Liver (tissue), 9 donors: ENCODE data around the gene ADGRG3. TPM values are rescaled to one million over a fixed set of nuclear protein-coding genes. Genes with fewer than 3 reads are reported as not detected.

Source experiments
- DNase-seq: peaks from one replicate; pipeline ENCODE4 v3.0.0-alpha.2; 2017; ENCODE audit warnings: low spot score
- H3K27ac ChIP-seq, 2 donors: one replicate each; pipeline ENCODE4 v1.7.0; 2013; ENCODE audit warnings: inconsistent platforms in 2 of 2, low read length in 2 of 2, control low read depth in 1 of 2, low read depth in 1 of 2, mild to moderate bottlenecking in 1 of 2
- H3K27me3 ChIP-seq, 4 donors: one replicate each; pipeline versions ENCODE4 v1.6.1 to v1.7.0; 2013; ENCODE audit warnings: low read length in 3 of 4, inconsistent platforms in 1 of 4, mild to moderate bottlenecking in 1 of 4, moderate library complexity in 1 of 4; ENCODE audit not compliant: control insufficient read depth in 4 of 4, insufficient read depth in 4 of 4
- H3K36me3 ChIP-seq, 4 donors: one replicate each; pipeline versions ENCODE4 v1.6.1 to v1.7.0; 2013; ENCODE audit warnings: low read length in 3 of 4, mild to moderate bottlenecking in 3 of 4, low read depth in 1 of 4, moderate library complexity in 1 of 4; ENCODE audit not compliant: control insufficient read depth in 4 of 4, insufficient read depth in 3 of 4
- H3K4me1 ChIP-seq, 4 donors: one replicate each; pipeline versions ENCODE4 v1.6.1 to v1.7.0; 2013; ENCODE audit warnings: low read length in 3 of 4, mild to moderate bottlenecking in 3 of 4, moderate library complexity in 1 of 4; ENCODE audit not compliant: control insufficient read depth in 4 of 4, insufficient read depth in 4 of 4
- H3K4me3 ChIP-seq, 3 donors: one replicate each; pipeline versions ENCODE4 v1.6.1 to v1.7.0; 2013; ENCODE audit warnings: low read length in 3 of 3, control low read depth in 1 of 3, low read depth in 1 of 3, mild to moderate bottlenecking in 1 of 3
- H3K9ac ChIP-seq, 2 donors: one replicate each; pipeline ENCODE4 v1.7.0; 2013; ENCODE audit warnings: low read length in 2 of 2, mild to moderate bottlenecking in 2 of 2, moderate library complexity in 2 of 2, control low read depth in 1 of 2, low read depth in 1 of 2
- H3K9me3 ChIP-seq, 4 donors: one replicate each; pipeline versions ENCODE4 v1.6.1 to v1.7.0; 2013; ENCODE audit warnings: low read length in 3 of 4; ENCODE audit not compliant: control insufficient read depth in 4 of 4
- EGR1 ChIP-seq, 2 donors: IDR thresholded peaks; 2 replicates each; pipeline ENCODE4 v1.6.1; 2016 to 2018; ENCODE audit warnings: antibody characterized with exemption in 2 of 2, low read depth in 2 of 2
- FOXA1 ChIP-seq: IDR thresholded peaks from 2 replicates; pipeline ENCODE4 v1.6.1; 2016; ENCODE audit warnings: antibody characterized with exemption
- FOXA2 ChIP-seq: IDR thresholded peaks from 2 replicates; pipeline ENCODE4 v1.6.1; 2016; ENCODE audit warnings: antibody characterized with exemption
- GABPA ChIP-seq, 2 donors: IDR thresholded peaks in 1 of 2; conservative IDR thresholded peaks in 1 of 2; 2 replicates each; pipeline ENCODE4 v1.6.1; 2016; ENCODE audit warnings: antibody characterized with exemption in 2 of 2, mild to moderate bottlenecking in 1 of 2, moderate library complexity in 1 of 2
- HNF4A ChIP-seq, 2 donors: conservative IDR thresholded peaks; 2 replicates each; pipeline ENCODE4 v1.6.1; 2016; ENCODE audit warnings: antibody characterized with exemption in 2 of 2, mild to moderate bottlenecking in 2 of 2
- HNF4G ChIP-seq: IDR thresholded peaks from 2 replicates; pipeline ENCODE4 v1.6.1; 2016; ENCODE audit warnings: antibody characterized with exemption
- JUND ChIP-seq, 2 donors: IDR thresholded peaks; 2 replicates each; pipeline ENCODE4 v1.6.1; 2016; ENCODE audit warnings: antibody characterized with exemption in 2 of 2
- RXRA ChIP-seq, 2 donors: IDR thresholded peaks; 2 replicates each; pipeline ENCODE4 v1.6.1; 2017 to 2018; ENCODE audit warnings: antibody characterized with exemption in 2 of 2, mild to moderate bottlenecking in 1 of 2
- SP1 ChIP-seq: IDR thresholded peaks from 2 replicates; pipeline ENCODE4 v1.6.1; 2018; ENCODE audit warnings: antibody characterized with exemption, mild to moderate bottlenecking
- TAF1 ChIP-seq: conservative IDR thresholded peaks from 2 replicates; pipeline ENCODE4 v1.6.1; 2016; ENCODE audit warnings: antibody characterized with exemption, mild to moderate bottlenecking
- YY1 ChIP-seq: IDR thresholded peaks from 2 replicates; pipeline ENCODE4 v1.6.1; 2016; ENCODE audit warnings: antibody characterized with exemption, mild to moderate bottlenecking
- WGBS: extraction: QIAGEN DNeasy Blood & Tissue Kit; methylation state at CpG from one replicate; pipeline ENCODE4 v1.1.7; 2013; 5-methylcytosine and 5-hydroxymethylcytosine counted together
- polyA plus RNA-seq, 2 donors: library from polyadenylated mRNA; stranded (reverse) in 1 of 2; unstranded in 1 of 2; fragments of 200-250 nt in 1 of 2; fragments of >200 nt in 1 of 2; fragmentation: Nextera tagmentation in 1 of 2; extraction: Ambion mirVana in 1 of 2; gene quantifications; one replicate each; pipeline versions ENCODE4 v1.2.1 to v1.2.3, GENCODE V29; 2013 to 2015
- total RNA-seq, 2 donors: library from RNA; depleted of rRNA; stranded (reverse); fragments of >200 nt; gene quantifications; one replicate each; pipeline ENCODE4 v1.2.3, GENCODE V29; 2014
- TF ChIP-seq, protein P1 (sequence below): fragments of 150-350 bp; IDR thresholded peaks from 2 replicates; pipeline ENCODE4 v1.5.1; 2017; ENCODE audit warnings: improper control_type of control experiment, low read depth, low read length; ENCODE audit not compliant: missing input control
- TF ChIP-seq, protein P2 (sequence below): IDR thresholded peaks from 2 replicates; pipeline ENCODE4 v1.6.1; 2016; ENCODE audit warnings: antibody characterized with exemption
- TF ChIP-seq, protein P3 (sequence below): IDR thresholded peaks from 2 replicates; pipeline ENCODE4 v1.6.1; 2016; ENCODE audit warnings: antibody characterized with exemption
- TF ChIP-seq, protein P4 (sequence below): IDR thresholded peaks from 2 replicates; pipeline ENCODE4 v1.6.1; 2016; ENCODE audit warnings: antibody characterized with exemption, mild to moderate bottlenecking
- TF ChIP-seq, protein P5 (sequence below): IDR thresholded peaks from 2 replicates; pipeline ENCODE4 v1.6.1; 2016; ENCODE audit warnings: antibody characterized with exemption
- donor health status: healthy.
- donor health status: healthy.
- donor health status: healthy.
- donor health status: healthy.
- donor health status: healthy.

ADGRG3 gene
- total and polyA plus RNA-seq, 4 donors, result 0.52 to 3.2 (median 1.0) TPM

DNA sequence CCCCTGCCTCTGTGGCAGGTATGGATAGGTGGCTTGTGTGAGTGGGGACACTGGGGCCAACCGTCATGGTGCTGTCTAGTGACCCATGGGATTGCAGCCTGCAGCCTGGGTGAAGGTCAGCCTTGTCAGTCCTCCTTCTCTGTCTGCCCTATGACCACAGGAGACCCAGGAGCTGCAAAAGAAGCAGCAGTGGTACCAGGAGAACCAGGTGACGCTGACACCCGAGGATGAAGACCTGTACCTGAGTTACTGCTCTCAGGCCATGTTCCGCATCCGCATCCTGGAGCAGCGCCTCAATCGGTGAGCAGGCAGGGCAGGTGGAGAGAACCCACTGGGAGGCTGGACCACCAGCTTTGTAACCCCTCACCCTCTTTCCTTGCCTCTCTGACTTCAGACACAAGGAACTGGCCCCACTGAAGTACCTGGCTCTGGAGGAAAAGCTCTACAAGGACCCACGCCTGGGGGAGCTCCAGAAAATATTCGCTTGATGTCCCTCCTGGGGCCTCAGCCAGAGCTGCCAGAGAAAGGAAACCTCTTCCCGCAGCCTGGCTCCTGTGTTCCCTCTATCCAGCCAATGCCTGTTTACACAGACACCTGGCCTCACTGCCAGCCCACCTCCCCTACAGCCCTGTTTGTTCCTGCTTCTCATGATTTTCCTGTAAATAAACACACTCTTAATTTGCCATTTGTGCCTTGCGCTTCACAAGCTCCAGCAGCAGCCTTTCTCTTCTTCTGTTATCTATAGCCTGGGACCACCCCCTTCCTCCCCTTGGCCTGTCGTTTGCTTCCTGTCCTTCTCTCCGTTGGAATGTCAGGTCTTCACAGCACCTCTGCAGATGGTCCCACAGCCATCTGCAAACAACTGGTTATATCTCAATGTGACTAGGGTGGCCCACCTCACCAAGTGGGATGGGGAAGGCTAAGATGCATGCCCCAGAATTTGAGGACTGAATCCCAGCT, 62.9 kb downstream of the ADGRG3 start:
- Histone ChIP-seq H3K9me3 (no peaks in the 10 kb centered on the region), H3K9ac (no peak overlapping the region), H3K4me3 (no peak overlapping the region), H3K4me1 (peaks cover 4 to 11% (median 8%) of the 10 kb centered on the region in 4 donors), H3K27me3 (no peaks in the 10 kb centered on the region), H3K36me3 (no peaks in the 10 kb centered on the region), H3K27ac (no peak overlapping the region)
- no peak for DNase-seq
- 83% methylated on average over 13 of the region's 13 CpGs for WGBS
- TF ChIP-seq HNF4A (conservative IDR thresholded peaks at IDR 0.05), result no peak
- TF ChIP-seq, protein P1, sequence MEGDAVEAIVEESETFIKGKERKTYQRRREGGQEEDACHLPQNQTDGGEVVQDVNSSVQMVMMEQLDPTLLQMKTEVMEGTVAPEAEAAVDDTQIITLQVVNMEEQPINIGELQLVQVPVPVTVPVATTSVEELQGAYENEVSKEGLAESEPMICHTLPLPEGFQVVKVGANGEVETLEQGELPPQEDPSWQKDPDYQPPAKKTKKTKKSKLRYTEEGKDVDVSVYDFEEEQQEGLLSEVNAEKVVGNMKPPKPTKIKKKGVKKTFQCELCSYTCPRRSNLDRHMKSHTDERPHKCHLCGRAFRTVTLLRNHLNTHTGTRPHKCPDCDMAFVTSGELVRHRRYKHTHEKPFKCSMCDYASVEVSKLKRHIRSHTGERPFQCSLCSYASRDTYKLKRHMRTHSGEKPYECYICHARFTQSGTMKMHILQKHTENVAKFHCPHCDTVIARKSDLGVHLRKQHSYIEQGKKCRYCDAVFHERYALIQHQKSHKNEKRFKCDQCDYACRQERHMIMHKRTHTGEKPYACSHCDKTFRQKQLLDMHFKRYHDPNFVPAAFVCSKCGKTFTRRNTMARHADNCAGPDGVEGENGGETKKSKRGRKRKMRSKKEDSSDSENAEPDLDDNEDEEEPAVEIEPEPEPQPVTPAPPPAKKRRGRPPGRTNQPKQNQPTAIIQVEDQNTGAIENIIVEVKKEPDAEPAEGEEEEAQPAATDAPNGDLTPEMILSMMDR, result no peak
- no peak for TF ChIP-seq SP1
- TF ChIP-seq HNF4G, result no peak
- TF ChIP-seq, protein P2, sequence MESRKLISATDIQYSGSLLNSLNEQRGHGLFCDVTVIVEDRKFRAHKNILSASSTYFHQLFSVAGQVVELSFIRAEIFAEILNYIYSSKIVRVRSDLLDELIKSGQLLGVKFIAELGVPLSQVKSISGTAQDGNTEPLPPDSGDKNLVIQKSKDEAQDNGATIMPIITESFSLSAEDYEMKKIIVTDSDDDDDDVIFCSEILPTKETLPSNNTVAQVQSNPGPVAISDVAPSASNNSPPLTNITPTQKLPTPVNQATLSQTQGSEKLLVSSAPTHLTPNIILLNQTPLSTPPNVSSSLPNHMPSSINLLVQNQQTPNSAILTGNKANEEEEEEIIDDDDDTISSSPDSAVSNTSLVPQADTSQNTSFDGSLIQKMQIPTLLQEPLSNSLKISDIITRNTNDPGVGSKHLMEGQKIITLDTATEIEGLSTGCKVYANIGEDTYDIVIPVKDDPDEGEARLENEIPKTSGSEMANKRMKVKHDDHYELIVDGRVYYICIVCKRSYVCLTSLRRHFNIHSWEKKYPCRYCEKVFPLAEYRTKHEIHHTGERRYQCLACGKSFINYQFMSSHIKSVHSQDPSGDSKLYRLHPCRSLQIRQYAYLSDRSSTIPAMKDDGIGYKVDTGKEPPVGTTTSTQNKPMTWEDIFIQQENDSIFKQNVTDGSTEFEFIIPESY, result no peak
- no peak for TF ChIP-seq RXRA (IDR thresholded peaks at IDR 0.05)
- no peak for TF ChIP-seq FOXA1
- TF ChIP-seq JUND (IDR thresholded peaks at IDR 0.05), result no peak
- no peak for TF ChIP-seq TAF1
- TF ChIP-seq, protein P3, sequence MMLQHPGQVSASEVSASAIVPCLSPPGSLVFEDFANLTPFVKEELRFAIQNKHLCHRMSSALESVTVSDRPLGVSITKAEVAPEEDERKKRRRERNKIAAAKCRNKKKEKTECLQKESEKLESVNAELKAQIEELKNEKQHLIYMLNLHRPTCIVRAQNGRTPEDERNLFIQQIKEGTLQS, result no peak
- no peak for TF ChIP-seq FOXA2
- TF ChIP-seq, protein P4, sequence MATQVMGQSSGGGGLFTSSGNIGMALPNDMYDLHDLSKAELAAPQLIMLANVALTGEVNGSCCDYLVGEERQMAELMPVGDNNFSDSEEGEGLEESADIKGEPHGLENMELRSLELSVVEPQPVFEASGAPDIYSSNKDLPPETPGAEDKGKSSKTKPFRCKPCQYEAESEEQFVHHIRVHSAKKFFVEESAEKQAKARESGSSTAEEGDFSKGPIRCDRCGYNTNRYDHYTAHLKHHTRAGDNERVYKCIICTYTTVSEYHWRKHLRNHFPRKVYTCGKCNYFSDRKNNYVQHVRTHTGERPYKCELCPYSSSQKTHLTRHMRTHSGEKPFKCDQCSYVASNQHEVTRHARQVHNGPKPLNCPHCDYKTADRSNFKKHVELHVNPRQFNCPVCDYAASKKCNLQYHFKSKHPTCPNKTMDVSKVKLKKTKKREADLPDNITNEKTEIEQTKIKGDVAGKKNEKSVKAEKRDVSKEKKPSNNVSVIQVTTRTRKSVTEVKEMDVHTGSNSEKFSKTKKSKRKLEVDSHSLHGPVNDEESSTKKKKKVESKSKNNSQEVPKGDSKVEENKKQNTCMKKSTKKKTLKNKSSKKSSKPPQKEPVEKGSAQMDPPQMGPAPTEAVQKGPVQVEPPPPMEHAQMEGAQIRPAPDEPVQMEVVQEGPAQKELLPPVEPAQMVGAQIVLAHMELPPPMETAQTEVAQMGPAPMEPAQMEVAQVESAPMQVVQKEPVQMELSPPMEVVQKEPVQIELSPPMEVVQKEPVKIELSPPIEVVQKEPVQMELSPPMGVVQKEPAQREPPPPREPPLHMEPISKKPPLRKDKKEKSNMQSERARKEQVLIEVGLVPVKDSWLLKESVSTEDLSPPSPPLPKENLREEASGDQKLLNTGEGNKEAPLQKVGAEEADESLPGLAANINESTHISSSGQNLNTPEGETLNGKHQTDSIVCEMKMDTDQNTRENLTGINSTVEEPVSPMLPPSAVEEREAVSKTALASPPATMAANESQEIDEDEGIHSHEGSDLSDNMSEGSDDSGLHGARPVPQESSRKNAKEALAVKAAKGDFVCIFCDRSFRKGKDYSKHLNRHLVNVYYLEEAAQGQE, result no peak
- no peak for TF ChIP-seq YY1

DNA sequence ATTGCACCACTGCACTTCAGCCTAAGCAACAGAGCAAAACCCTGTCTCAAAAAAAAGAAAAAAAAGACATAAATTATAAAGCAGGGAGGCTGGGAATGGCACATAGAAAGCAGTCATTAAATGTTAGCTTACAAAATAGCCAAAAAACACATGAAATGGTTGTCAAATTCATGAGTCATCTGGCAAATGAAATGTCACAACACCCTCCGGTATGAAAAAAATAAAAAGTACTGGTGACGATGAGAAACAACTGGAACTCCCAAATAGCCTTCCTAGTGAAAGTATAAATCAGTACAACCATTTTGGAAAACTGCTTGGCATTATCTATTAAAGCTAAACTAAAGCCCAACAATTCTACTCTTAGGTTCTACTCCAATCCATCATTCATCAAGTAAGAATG, 63.9 kb downstream of the ADGRG3 start:
- Histone ChIP-seq H3K27ac (no peak overlapping the region), H3K4me3 (no peak overlapping the region), H3K9me3 (no peaks in the 10 kb centered on the region), H3K4me1 (peaks cover 8 to 21% (median 17%) of the 10 kb centered on the region in 4 donors), H3K36me3 (no peaks in the 10 kb centered on the region), H3K9ac (no peak overlapping the region), H3K27me3 (no peaks in the 10 kb centered on the region)
- no peak for DNase-seq
- 78% methylated on average over 2 of the region's 2 CpGs for WGBS
- TF ChIP-seq GABPA (IDR thresholded peaks at IDR 0.05 in 1 of 2, conservative IDR thresholded peaks at IDR 0.05 in 1 of 2) (no peak), FOXA2 (no peak), SP1 (no peak), RXRA (IDR thresholded peaks at IDR 0.05) (no peak), JUND (IDR thresholded peaks at IDR 0.05) (no peak), HNF4G (no peak), EGR1 (IDR thresholded peaks at IDR 0.05; ENCODE audit: low read depth in 2 of 2) (no peak), YY1 (no peak), HNF4A (conservative IDR thresholded peaks at IDR 0.05) (no peak), TAF1 (no peak), FOXA1 (no peak)
- TF ChIP-seq, protein P5, sequence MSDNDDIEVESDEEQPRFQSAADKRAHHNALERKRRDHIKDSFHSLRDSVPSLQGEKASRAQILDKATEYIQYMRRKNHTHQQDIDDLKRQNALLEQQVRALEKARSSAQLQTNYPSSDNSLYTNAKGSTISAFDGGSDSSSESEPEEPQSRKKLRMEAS, result no peak
- TF ChIP-seq, protein P2, result no peak
- TF ChIP-seq, protein P3, result no peak
- TF ChIP-seq, protein P1, result no peak
